Gastroesophageal sphincter (tissue), 4 donors: ENCODE data around the gene LRTM1. TPM values are rescaled to one million over a fixed set of nuclear protein-coding genes. Genes with fewer than 3 reads are reported as not detected.

ENCODE experiments used
- ATAC-seq: fragments of 150-250 bp; one replicate; pipeline ENCODE4 v1.9.1; 2016; ENCODE audit warnings: mild to moderate bottlenecking, moderate library complexity
- H3K27ac ChIP-seq, 4 donors: fragments of 200-600 bp; sonication (generic) in 3 of 4; 1 replicate in 3 of 4; 2 replicates in 1 of 4; pipeline ENCODE4 v1.5.1; 2016 to 2019
- H3K27me3 ChIP-seq: fragments of 200-600 bp; sonication (generic); one replicate; pipeline ENCODE4 v1.5.1; 2019
- H3K36me3 ChIP-seq, 2 donors: fragments of 200-600 bp; sonication (generic); one replicate each; pipeline ENCODE4 v1.5.1; 2019; ENCODE audit warnings: control low read depth in 1 of 2
- H3K4me1 ChIP-seq, 3 donors: fragments of 200-600 bp; sonication (generic); 1 replicate in 2 of 3; 2 replicates in 1 of 3; pipeline ENCODE4 v1.5.1; 2016 to 2019; ENCODE audit warnings: control low read depth in 2 of 3
- H3K4me3 ChIP-seq, 2 donors: fragments of 200-600 bp; sonication (generic); one replicate each; pipeline ENCODE4 v1.5.1; 2019; ENCODE audit warnings: mild to moderate bottlenecking in 1 of 2, moderate library complexity in 1 of 2
- H3K9me3 ChIP-seq, 3 donors: fragments of 200-600 bp; sonication (generic); one replicate each; pipeline ENCODE4 v1.5.1; 2017 to 2019; ENCODE audit warnings: control low read depth in 2 of 3
- EP300 ChIP-seq: sonication (generic); formaldehyde crosslinking; IDR thresholded peaks from one replicate; pipeline ENCODE4 v1.6.1; 2017; ENCODE audit warnings: antibody characterized with exemption, mild to moderate bottlenecking
- POLR2A ChIP-seq, 2 donors: fragments of 450-650 bp; IDR thresholded peaks; one replicate each; pipeline ENCODE4 v1.6.1; 2017; ENCODE audit warnings: antibody characterized with exemption in 2 of 2, mild to moderate bottlenecking in 2 of 2, moderate library complexity in 1 of 2
- POLR2AphosphoS5 ChIP-seq: sonication (generic); formaldehyde crosslinking; IDR thresholded peaks from one replicate; pipeline ENCODE4 v1.6.1; 2017; ENCODE audit warnings: antibody characterized with exemption
- WGBS, 2 donors: methylation state at CpG; one replicate each; pipeline ENCODE4 v1.1.5; 2018; ENCODE audit warnings: low coverage in 1 of 2; 5-methylcytosine and 5-hydroxymethylcytosine counted together
- total RNA-seq, 4 donors: library from RNA; depleted of rRNA; stranded (reverse); fragments of >200 nt; gene quantifications; one replicate each; pipeline ENCODE4 v1.1.0, GENCODE V29; 2016
- TF ChIP-seq, protein P1 (sequence below), 4 experiments: fragments of 200-600 bp in 2 of 4; fragments of 450-650 bp in 2 of 4; sonication (generic) in 1 of 4; IDR thresholded peaks; one replicate each; pipeline ENCODE4 v1.5.1; 2017 to 2019; ENCODE audit warnings: antibody characterized with exemption in 4 of 4, mild to moderate bottlenecking in 2 of 4, moderate library complexity in 2 of 4

Gene LRTM1
- total RNA-seq, 4 donors from 2014 or later = not detected

DNA sequence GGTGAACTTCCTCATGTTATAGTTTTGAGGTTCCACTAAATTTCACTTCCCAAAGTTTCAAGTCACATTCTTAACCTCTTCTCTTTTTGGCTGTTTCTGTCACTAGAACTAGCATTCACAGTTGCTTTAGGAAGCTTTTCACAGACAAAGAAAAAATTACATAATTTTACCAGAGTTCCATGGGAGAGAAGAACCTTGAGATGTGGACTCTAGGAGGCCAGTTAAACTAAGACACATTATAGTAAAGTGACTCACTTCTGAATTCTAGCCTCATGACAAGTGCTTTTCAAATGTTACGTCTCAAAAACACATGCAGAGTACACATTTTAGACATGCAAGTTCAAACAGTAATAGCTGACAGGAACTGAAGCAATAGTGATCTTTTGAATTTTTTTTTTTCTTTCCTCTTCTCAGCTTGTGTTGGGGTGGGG, 39.9 kb upstream of the LRTM1 start:
- no peaks in the 10 kb centered on the region for H3K9me3 ChIP-seq
- no peak overlapping the region for H3K4me3 ChIP-seq
- H3K27ac ChIP-seq = no peak overlapping the region
- TF ChIP-seq, protein P1, sequence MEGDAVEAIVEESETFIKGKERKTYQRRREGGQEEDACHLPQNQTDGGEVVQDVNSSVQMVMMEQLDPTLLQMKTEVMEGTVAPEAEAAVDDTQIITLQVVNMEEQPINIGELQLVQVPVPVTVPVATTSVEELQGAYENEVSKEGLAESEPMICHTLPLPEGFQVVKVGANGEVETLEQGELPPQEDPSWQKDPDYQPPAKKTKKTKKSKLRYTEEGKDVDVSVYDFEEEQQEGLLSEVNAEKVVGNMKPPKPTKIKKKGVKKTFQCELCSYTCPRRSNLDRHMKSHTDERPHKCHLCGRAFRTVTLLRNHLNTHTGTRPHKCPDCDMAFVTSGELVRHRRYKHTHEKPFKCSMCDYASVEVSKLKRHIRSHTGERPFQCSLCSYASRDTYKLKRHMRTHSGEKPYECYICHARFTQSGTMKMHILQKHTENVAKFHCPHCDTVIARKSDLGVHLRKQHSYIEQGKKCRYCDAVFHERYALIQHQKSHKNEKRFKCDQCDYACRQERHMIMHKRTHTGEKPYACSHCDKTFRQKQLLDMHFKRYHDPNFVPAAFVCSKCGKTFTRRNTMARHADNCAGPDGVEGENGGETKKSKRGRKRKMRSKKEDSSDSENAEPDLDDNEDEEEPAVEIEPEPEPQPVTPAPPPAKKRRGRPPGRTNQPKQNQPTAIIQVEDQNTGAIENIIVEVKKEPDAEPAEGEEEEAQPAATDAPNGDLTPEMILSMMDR (IDR thresholded peaks at IDR 0.05) = no peak
- TF ChIP-seq POLR2AphosphoS5 = no peak
- TF ChIP-seq EP300 = no peak
- no peak for TF ChIP-seq POLR2A (IDR thresholded peaks at IDR 0.05)
- no peaks in the 10 kb centered on the region for H3K36me3 ChIP-seq
- WGBS, 2 donors = 90 to 100% methylated on average over 1 of the region's 1 CpG
- ATAC-seq = peak; percentile 34
- H3K27me3 ChIP-seq = no peaks in the 10 kb centered on the region
- no peaks in the 10 kb centered on the region for H3K4me1 ChIP-seq

DNA sequence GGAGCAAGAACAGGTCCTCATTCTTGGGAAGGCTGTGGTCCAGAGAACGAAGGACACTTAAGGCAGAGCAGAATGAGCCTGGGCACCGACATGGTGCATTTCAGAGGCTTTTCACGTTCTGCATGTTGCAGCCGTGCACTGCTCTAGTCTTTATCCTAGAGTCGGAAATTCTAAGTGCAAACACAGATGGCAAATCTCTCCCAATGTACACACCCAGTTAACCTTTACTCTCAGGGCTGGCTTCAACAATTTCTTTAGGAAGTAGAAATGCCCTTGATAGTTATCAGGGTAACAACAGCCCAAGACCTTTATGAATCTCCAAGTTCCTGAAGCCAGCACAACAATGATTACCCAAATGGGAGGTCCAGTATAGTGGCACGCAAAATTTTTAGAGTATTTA, 39.1 kb upstream of the LRTM1 start:
- Histone ChIP-seq H3K4me3 (no peak overlapping the region), H3K4me1 (no peaks in the 10 kb centered on the region), H3K27ac (no peak overlapping the region), H3K36me3 (no peaks in the 10 kb centered on the region), H3K27me3 (no peaks in the 10 kb centered on the region), H3K9me3 (no peaks in the 10 kb centered on the region)
- WGBS, 2 donors = 56 to 65% methylated on average over 3 to 4 of the region's 6 CpGs
- ATAC-seq = no peak
- TF ChIP-seq, protein P1 (IDR thresholded peaks at IDR 0.05) = no peak
- TF ChIP-seq POLR2A (IDR thresholded peaks at IDR 0.05) (no peak), POLR2AphosphoS5 (no peak), EP300 (no peak)

DNA sequence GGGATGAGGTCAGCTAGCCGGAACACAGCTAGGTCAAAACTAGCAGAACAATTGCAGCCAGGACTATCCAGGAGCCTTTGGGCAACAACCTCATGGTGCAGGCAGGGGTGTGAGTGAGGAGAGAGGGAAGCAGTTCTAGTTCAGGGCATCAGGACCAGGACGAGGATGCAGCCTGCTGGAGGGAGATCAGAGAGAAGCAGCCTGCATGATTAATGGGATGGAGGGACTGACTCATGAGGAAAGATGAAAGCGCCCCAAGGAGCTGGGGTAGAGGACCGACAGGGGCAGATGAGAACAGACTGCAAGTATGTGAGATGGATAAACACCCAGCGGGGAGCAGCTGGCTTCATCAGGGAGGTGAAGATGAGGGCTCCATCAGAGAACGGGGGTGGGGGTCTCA, 37.9 kb upstream of the LRTM1 start:
- Histone ChIP-seq H3K4me3 (no peak overlapping the region), H3K9me3 (no peaks in the 10 kb centered on the region), H3K27ac (no peak overlapping the region), H3K27me3 (no peaks in the 10 kb centered on the region), H3K4me1 (no peaks in the 10 kb centered on the region), H3K36me3 (no peaks in the 10 kb centered on the region)
- TF ChIP-seq EP300 = no peak
- no peak for TF ChIP-seq POLR2A (IDR thresholded peaks at IDR 0.05)
- TF ChIP-seq, protein P1 (IDR thresholded peaks at IDR 0.05) = no peak
- TF ChIP-seq POLR2AphosphoS5 = no peak
- WGBS, 2 donors = 49 to 55% methylated on average over 4 to 5 of the region's 6 CpGs
- ATAC-seq = no peak

DNA sequence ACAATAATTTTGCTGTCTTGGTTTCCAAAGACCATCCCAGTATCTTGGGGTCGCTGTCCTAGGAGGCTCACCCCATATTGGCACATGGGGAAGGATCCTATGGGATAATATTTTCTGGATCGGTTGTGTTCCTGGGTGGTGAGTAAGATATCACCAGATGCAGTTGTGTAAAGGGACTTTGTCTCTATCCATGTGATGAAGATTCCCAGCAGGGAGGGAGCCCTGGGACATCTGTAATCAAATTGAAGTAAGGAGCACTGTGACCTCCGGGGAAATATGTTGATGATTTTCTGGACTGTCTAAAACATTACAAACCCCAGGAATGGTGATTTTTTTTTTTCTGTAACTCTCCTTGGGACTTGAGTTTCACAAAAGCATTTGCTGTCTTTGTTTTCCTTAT, 36.2 kb upstream of the LRTM1 start:
- whole genome bisulfite sequencing, 2 donors = 66 to 89% methylated on average over 2 of the region's 3 CpGs
- no peaks in the 10 kb centered on the region for H3K9me3 ChIP-seq
- no peak overlapping the region for H3K4me3 ChIP-seq
- H3K36me3 ChIP-seq = no peaks in the 10 kb centered on the region
- no peaks in the 10 kb centered on the region for H3K4me1 ChIP-seq
- TF ChIP-seq EP300 = no peak
- H3K27ac ChIP-seq = no peak overlapping the region
- ATAC-seq = no peak
- H3K27me3 ChIP-seq = no peaks in the 10 kb centered on the region

DNA sequence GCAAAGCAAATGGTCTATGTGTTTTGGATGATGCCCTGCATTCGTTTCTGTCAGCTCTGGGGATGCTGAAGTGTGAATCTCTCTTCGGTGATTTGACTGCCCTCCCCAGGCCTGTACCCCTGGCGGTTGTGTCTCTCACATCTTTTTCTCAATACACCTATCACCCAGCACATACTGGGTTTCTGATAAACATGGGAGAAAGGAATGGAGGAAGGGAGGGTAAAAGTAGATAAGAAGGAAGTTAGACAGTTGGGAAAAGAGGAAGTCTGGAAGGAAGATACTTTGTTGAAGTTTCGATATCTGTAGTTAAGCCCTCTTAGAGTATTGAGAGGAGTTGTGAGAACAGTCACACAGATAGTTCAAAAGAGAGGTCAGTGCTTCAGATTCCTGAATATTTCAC, 35.8 kb upstream of the LRTM1 start:
- Histone ChIP-seq H3K4me1 (no peaks in the 10 kb centered on the region), H3K9me3 (no peaks in the 10 kb centered on the region), H3K4me3 (no peak overlapping the region), H3K27me3 (no peaks in the 10 kb centered on the region), H3K27ac (no peak overlapping the region), H3K36me3 (no peaks in the 10 kb centered on the region)
- WGBS, 2 donors = 69 to 94% methylated on average over 3 of the region's 4 CpGs
- TF ChIP-seq POLR2AphosphoS5 (no peak), POLR2A (IDR thresholded peaks at IDR 0.05) (no peak), EP300 (no peak)
- TF ChIP-seq, protein P1 (IDR thresholded peaks at IDR 0.05) = no peak
- ATAC-seq = no peak
